Erythroblast (primary cell): ENCODE measurements around the gene GRIN3B.

Experiments used
- DNase-seq, 2 experiments: peaks; one replicate each; lab custom pipeline; 2025; lab: John Stamatoyannopoulos, UW
- GATA1 ChIP-seq: IDR thresholded peaks from 2 replicates; pipeline ENCODE4 v1.6.1; 2011; ENCODE audit warnings: low read depth, mild to moderate bottlenecking, control low read depth, low read length, moderate library complexity
- POLR2A ChIP-seq: IDR thresholded peaks from 2 replicates; pipeline ENCODE4 v1.6.1; 2011; ENCODE audit warnings: mild to moderate bottlenecking, low read length

Gene GRIN3B

GRCh38 chr19:1025960-1026782 is 26.0 kb downstream of the GRIN3B start, which contains the start of gene CNN2:
Gene CNN2 (plus strand): TSS chr19:1026608. CDS start chr19:1026662, 54 bp downstream.
- DNase-seq = peak; percentile 76 to 83
- no peak for TF ChIP-seq GATA1
- peak; percentile 41 for TF ChIP-seq POLR2A

GRCh38 chr19:1026783-1027649 is 26.8 kb downstream of the GRIN3B start:
- DNase-seq = peak; percentile 50 to 52
- TF ChIP-seq GATA1 (no peak), POLR2A (no peak)

DNA sequence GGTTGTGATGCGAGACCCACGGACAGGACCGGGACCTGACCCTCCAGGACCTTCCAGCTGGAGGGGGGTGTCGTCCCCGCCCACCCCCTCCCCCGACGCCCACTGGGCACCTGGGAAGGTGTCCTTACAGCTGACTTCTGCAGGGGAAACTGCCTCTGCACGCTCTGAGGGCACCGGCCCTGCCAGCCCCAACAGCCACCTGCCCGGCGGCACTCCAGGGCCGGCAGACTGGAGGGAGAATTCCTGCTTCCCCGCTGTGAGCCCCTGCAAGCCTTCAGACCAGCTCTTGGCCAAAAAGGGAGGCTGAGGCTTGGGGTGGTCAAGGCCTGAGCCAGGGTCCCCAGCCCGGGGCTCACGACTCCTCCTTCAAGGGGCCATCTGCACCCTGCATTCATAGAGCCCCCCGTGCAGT is 27.4 kb downstream of the GRIN3B start:
- DNase-seq = no peak

DNA sequence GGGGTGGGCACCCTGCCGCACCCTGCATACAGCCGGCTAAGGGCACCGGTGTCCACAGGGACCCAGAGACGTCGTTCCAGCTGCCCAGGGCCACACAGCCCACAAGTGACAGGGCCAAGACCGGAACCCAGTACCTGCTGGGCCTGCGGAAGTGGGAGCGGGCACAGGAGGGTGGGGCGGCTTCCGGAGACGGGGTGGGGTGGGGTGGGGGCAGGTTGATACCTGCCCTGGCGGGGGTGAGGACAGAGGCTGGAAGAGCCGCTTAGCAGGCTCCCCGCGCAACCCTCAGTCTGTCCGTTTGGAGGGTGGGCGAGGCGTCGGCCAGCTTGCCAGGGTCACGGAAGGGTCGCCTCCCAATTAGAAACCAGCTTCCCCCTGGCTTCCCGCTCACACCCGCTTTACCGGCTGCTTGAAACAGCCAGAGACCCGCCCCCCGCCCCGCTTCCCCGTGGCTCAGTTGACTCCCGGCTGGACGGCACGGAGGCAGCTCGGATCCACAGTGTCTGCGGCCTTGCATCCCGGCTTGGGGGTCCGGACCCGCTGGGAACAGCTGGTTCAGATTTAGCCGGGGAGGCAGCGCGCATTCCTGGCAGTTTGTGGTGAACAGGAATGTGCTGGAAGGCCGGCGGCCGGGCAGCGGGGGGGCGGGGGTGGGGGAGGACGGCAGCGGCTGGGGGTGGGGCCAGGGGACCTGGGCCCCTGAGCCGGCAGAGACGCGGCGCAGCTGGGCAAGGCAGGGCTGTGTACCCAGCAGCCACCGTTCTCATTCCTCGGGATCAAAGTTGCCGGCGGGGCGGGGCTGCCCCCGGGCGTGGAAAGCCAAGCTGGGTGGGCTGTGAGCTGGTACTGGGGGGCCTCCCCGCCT is 28.1 kb downstream of the GRIN3B start:
- peak; percentile 52 to 56 for DNase-seq

More for the DNA sequence above, 27.4 kb downstream of the GRIN3B start:
- TF ChIP-seq GATA1 (no peak), POLR2A (no peak)

DNA sequence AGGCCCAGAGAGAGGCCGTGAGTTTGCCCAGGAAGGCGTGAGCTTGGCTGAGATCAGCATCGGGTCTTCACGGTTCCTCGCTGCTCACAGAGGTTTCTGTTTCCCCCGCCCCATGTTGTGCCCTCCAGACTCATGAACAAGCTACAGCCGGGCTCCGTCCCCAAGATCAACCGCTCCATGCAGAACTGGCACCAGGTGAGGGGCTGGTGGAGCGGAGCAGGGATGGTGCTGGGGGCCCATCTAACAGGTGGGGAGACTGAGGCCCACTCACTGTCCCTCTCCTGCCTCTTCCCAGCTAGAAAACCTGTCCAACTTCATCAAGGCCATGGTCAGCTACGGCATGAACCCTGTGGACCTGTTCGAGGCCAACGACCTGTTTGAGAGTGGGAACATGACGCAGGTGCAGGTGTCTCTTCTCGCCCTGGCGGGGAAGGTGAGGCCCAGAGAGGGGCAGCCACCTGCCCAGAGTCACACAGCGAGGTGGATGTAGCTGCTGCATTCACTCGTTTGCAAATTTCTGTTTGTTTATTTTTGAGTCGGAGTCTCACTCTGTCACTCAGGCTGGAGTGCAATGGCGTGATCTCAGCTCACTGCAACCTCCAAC is 32.1 kb downstream of the GRIN3B start:
- no peak for TF ChIP-seq GATA1
- TF ChIP-seq POLR2A = no peak

More for the DNA sequence above, 28.1 kb downstream of the GRIN3B start:
- TF ChIP-seq GATA1 = no peak
- TF ChIP-seq POLR2A = no peak

DNA sequence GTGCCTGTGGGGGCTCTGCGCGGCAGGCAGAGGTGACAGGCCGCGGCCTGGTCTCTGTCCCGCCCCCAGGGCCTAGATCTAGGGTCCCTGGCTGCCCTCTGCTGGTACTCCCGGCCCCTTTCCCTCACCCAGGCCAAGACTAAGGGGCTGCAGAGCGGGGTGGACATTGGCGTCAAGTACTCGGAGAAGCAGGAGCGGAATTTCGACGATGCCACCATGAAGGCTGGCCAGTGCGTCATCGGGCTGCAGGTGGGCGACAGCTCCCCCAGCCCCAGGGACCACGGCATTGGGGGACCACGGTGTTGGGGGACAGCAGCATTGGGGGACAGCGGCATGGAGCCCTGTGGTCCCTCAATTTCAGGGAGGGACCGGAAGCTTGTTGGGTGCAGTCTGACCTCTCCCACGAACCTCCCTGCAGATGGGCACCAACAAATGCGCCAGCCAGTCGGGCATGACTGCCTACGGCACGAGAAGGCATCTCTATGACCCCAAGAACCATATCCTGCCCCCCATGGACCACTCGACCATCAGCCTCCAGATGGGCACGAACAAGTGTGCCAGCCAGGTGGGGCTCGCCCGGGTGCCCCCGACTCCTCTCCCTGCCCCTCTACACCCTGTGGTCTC is 35.9 kb downstream of the GRIN3B start:
- TF ChIP-seq POLR2A (no peak), GATA1 (no peak)

More for the DNA sequence above, 32.1 kb downstream of the GRIN3B start:
- DNase-seq = no peak

GRCh38 chr19:1037621-1038064 is 37.4 kb downstream of the GRIN3B start:
- no peak for DNase-seq
- no peak for TF ChIP-seq POLR2A
- TF ChIP-seq GATA1 = no peak

More for the DNA sequence above, 35.9 kb downstream of the GRIN3B start:
- no peak for DNase-seq

DNA sequence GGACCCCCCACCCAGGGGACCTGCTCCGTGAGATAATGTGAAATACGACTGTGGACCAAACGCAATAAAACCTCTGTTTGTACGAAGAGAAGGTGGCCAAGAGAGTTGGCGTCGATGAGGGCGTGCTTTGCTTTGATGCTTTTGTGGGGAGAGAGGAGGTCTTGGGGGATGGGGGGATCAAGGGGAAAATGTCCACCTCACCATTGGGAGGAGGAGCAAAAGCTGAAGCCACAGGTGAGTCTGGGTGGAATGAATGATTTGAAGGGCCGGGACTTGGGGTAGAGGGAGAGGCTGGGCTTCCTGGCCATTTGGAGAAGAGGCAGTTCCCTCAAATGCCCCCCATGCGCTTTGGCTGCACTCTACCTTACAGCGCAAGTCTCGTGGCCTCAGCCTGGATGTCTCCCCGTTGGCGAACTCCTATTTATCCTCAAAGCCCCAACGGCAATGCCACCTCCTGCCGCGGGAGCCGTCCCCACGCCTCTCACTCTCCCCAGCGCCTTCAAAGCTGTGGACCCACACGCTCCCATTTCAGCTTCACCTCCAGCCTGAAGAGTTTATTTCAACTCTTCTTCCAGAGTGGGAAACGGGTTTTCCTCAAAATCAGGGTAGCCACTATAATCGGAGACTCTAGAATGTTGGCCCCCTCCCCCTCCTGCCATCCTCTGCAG is 38.9 kb downstream of the GRIN3B start:
- DNase-seq = no peak
- no peak for TF ChIP-seq GATA1
- no peak for TF ChIP-seq POLR2A

DNA sequence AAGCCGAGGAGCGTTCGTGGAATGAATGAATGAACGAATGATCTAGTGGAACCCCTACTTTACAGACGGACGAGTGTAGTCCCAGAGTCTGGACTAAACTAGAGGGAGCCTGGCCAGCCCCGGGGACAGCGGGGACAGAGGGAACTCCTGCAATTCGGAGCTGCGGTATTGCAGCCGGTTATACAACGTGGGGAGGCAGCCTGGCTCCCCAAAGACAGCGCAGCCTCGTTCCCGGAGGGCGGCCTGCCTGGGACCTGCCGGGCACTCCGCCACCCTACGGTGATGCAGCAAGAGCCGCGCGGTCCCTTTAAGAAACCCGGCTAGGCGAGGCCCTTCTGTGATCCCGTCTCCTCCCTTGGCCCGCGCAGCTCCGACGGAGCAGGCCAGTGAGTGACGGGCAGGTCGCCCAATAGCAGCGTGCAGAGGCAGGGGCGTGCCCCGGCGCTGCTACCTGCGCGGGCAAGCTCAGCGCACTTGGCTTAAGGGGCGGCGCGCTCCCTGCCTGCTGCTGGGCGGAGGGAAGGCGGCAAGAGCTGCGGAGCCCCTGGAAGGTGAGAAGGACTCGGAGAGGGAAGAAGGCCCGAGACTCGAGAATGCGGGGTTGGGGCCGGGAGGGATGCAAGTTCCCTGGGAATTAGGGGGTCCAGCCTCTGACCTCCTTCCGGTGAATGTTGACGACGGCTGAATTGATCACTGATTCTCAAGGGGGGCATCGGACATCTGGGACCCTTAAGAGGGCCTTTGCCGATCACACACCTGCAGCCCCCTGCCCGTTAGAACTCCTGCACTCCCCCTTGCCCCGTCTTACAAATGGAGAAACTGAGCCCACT is 39.6 kb downstream of the GRIN3B start, which contains the start of gene ABCA7:
Gene ABCA7, plus strand, starts transcription at position 462 of the 830 bp plus-strand sequence. CDS start 1,255 bp downstream, outside the sequence.
- peak; percentile 100 for DNase-seq

DNA sequence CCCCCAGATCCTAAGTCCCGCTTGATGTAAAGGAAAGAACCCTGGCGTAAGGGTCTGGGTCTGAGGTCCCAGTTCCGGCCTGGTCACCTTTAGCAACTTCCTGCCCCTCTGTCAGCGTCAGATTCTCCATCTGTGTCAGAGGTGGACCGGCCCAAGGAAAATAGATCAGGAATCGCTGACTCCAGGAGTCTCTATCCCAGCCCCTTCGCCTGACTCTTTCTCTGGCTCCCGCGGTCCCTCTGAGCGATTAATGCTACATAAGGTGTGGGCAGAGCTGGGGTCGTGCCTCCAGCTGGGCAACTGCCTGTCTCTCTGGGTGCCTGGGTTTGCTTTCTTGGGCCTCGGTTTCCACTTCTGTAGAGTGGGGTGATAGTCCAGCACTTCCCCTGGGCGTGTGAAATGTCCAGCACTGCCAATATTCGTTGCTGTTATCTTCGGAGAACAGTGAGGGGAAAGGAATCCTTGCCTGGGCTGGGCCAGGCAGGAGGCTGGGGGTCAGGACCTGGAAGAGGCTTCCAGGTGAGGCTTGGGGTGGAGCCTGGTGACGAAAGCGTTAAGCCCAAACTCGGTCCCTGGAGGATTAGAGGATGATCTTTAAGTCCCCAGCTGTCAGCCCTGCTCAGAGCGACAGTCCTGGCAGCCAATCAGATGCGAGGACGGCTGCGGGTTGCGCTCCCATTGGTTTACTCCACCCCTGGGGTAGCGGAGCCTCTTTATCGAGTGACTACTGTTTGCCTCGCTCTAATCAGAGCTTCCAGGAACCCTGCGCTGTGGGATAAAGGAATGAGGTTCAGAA is 40.5 kb downstream of the GRIN3B start:
- TF ChIP-seq POLR2A = no peak
- no peak for TF ChIP-seq GATA1
- DNase-seq = peak; percentile 98 to 99

More for the DNA sequence above, 39.6 kb downstream of the GRIN3B start, which contains the start of gene ABCA7:
- TF ChIP-seq GATA1 (no peak), POLR2A (peak; percentile 71)
